ENCODE results near the gene MBP. TPM values are rescaled to one million over a fixed set of nuclear protein-coding genes. Genes with fewer than 3 reads are reported as not detected.

The MBP gene
- total RNA-seq, 1 donor from 2014 or later = 9.7 TPM

DNA sequence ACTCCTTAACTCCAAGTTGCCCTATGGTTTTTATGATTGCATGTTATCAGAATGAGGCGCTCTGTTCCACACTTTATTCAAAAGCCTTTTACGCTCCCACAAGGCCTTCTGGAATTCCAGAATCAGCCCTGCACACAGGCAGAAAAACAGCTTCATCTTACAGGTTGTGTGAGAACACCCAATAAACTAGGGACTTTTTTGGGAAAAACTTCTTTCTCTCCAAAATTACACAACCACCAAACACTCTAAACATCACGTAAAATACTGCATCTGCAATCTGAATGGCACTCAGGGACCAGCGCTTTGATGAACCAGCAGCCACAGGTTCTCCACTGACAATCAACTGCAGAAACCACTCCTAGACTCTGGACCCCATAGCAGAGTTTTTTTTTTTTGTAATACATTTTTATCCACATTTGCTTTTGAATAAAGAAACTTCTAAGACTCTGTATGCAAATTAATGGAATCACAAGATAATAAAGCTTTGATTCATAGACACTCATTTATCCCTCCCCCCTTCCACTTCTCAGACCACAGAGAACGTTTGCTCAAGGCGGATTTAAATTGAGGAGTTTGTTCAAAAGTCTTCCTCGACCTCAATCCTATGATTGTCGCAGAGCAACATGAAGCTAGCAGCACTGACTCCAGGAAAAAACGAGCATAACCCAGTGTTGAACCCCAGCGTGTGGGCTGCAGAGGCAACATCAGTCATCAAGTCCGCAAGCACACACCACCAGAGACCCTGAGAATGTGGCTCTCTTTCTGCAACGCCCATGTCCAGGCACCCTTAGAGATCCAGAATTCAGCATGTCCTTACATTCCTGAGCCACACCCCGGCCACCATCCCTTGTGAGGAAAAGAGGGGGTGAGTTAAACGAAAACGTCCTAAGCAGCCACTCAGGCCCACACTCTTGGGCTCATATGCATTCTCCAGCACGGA lies 116.5 kb downstream of the MBP start:
- no peak for DNase-seq (ENCODE audit: low spot score)
- Mint-ChIP-seq H3K36me3 (ENCODE audit: low read depth, unreplicated experiment) (peaks cover 12% of the 10 kb centered on the region), H3K27me3 (ENCODE audit: unreplicated experiment) (peaks cover 14% of the 10 kb centered on the region), H3K4me3 (ENCODE audit: unreplicated experiment) (no peak overlapping the region), H3K9me3 (ENCODE audit: unreplicated experiment) (no peaks in the 10 kb centered on the region), H3K4me1 (ENCODE audit: unreplicated experiment) (peaks cover 4% of the 10 kb centered on the region), H3K27ac (ENCODE audit: unreplicated experiment) (no peak overlapping the region)
- TF ChIP-seq, protein P1, sequence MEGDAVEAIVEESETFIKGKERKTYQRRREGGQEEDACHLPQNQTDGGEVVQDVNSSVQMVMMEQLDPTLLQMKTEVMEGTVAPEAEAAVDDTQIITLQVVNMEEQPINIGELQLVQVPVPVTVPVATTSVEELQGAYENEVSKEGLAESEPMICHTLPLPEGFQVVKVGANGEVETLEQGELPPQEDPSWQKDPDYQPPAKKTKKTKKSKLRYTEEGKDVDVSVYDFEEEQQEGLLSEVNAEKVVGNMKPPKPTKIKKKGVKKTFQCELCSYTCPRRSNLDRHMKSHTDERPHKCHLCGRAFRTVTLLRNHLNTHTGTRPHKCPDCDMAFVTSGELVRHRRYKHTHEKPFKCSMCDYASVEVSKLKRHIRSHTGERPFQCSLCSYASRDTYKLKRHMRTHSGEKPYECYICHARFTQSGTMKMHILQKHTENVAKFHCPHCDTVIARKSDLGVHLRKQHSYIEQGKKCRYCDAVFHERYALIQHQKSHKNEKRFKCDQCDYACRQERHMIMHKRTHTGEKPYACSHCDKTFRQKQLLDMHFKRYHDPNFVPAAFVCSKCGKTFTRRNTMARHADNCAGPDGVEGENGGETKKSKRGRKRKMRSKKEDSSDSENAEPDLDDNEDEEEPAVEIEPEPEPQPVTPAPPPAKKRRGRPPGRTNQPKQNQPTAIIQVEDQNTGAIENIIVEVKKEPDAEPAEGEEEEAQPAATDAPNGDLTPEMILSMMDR (IDR thresholded peaks at IDR 0.05; ENCODE audit: unreplicated experiment) = no peak

DNA sequence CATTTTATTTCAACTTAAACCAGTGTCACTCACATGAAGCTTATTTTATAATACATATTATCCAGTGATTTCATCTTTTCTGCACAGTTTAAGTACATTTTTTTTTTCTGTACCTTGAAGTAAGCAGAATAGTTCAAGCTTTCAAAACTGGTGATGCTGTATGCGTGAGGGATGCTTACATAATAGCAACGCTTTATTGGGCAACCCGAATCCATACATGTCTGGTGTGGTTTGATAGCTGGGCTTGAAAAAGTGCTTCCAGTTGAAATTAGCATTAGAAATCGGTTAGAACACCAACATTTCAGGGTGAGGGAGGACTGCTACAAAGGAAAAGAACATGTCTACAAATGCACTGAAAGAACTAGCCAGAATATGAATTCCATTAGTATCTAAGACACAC lies 117.4 kb downstream of the MBP start:
- H3K36me3 Mint-ChIP-seq (ENCODE audit: low read depth, unreplicated experiment) = peaks cover 12% of the 10 kb centered on the region
- no peak for DNase-seq (ENCODE audit: low spot score)
- H3K27ac Mint-ChIP-seq (ENCODE audit: unreplicated experiment) = no peak overlapping the region
- no peaks in the 10 kb centered on the region for H3K9me3 Mint-ChIP-seq (ENCODE audit: unreplicated experiment)
- peaks cover 4% of the 10 kb centered on the region for H3K4me1 Mint-ChIP-seq (ENCODE audit: unreplicated experiment)
- TF ChIP-seq, protein P1 (IDR thresholded peaks at IDR 0.05; ENCODE audit: unreplicated experiment) = no peak
- H3K27me3 Mint-ChIP-seq (ENCODE audit: unreplicated experiment) = peaks cover 14% of the 10 kb centered on the region
- H3K4me3 Mint-ChIP-seq (ENCODE audit: unreplicated experiment) = no peak overlapping the region

DNA sequence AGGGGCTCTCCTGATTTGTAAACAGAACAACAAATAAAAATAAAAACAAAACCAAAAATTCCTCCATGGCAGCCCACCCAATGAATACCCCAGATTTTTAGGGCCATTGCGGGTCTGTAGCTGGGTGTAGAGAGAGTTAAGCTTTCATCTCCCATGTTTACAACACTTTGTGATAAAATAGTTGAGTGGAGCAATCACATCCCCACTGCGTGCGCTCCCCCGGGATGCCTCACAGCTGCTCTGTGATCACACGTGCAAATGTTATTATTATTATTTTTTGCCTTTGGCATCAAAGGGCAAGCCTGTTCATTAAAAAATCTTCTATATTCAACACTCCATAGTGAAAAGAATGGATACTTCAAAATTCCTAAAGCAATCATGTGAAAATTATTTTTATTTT lies 118.0 kb downstream of the MBP start:
- Mint-ChIP-seq H3K27me3 (ENCODE audit: unreplicated experiment) (peaks cover 12% of the 10 kb centered on the region), H3K4me1 (ENCODE audit: unreplicated experiment) (peaks cover 4% of the 10 kb centered on the region), H3K27ac (ENCODE audit: unreplicated experiment) (no peak overlapping the region), H3K9me3 (ENCODE audit: unreplicated experiment) (no peaks in the 10 kb centered on the region), H3K4me3 (ENCODE audit: unreplicated experiment) (no peak overlapping the region), H3K36me3 (ENCODE audit: low read depth, unreplicated experiment) (peaks cover 11% of the 10 kb centered on the region)
- no peak for DNase-seq (ENCODE audit: low spot score)
- TF ChIP-seq, protein P1 (IDR thresholded peaks at IDR 0.05; ENCODE audit: unreplicated experiment) = no peak

DNA sequence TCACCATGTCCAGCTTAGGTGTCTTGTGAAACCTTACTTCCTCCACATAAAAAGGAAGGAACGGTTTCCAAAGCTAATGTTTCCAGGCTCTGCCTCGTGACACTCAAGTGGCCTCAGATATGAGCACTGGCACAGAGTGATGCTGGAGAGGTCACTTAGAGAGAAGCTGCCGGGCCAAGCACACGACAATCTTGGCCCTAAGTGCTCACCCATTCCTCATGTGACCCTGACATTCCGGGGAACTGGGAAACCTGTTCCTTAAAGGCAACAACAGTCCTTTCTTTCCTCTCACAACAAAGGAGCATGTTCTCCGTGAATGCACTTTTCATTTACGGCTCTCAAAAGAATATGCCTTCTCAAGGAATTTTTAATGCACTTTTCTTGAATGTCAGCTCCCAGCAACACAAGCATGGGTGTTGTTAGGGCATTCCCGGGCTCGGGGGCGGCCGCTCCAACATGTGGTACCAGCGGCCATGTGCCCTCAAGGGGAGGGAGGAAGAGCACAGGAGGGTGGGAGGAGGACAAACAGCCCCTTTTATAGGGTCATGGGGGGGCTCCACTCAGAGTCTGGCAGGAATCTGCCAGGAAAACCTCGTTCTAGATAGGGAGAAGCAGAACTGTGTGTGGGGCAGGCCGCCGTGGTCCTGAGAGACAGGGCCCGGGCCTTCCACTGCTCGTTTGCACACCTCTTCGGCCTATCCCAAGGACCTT lies 118.6 kb downstream of the MBP start:
- TF ChIP-seq, protein P1 (IDR thresholded peaks at IDR 0.05; ENCODE audit: unreplicated experiment) = no peak
- H3K4me1 Mint-ChIP-seq (ENCODE audit: unreplicated experiment) = peaks cover 4% of the 10 kb centered on the region
- DNase-seq (ENCODE audit: low spot score) = no peak

More for the DNA sequence above, 118.6 kb downstream of the MBP start:
- Mint-ChIP-seq H3K36me3 (ENCODE audit: low read depth, unreplicated experiment) (peaks cover 5% of the 10 kb centered on the region), H3K27ac (ENCODE audit: unreplicated experiment) (no peak overlapping the region), H3K27me3 (ENCODE audit: unreplicated experiment) (peaks cover 6% of the 10 kb centered on the region), H3K4me3 (ENCODE audit: unreplicated experiment) (no peak overlapping the region), H3K9me3 (ENCODE audit: unreplicated experiment) (no peaks in the 10 kb centered on the region)
